ENCODE data around the gene KTN1.

KTN1 gene

GRCh38 chr14:55604900-55605418 is 25.0 kb downstream of the KTN1 start:
- Histone ChIP-seq H3K9ac (ENCODE audit: low read length) (no peak overlapping the region), H3F3A (ENCODE audit: insufficient read depth, low read length) (no peaks in the 10 kb centered on the region), H3K9me2 (ENCODE audit: low read depth, low read length) (no peaks in the 10 kb centered on the region; the same call in 1 of the 2 replicates), H3K79me2 (ENCODE audit: insufficient read depth, low read length) (peaks cover 87% of the 10 kb centered on the region), H4K20me1 (ENCODE audit: insufficient read depth, low read length) (no peaks in the 10 kb centered on the region), H3K27ac (ENCODE audit: low read depth, low read length, poor library complexity, severe bottlenecking) (no peak overlapping the region), H3K27me3 (ENCODE audit: insufficient read depth, low read length) (no peaks in the 10 kb centered on the region), H3K4me3 (ENCODE audit: low read depth, low read length, poor library complexity, severe bottlenecking) (no peak overlapping the region), H3K4me1 (ENCODE audit: insufficient read depth, low read length, severe bottlenecking) (no peaks in the 10 kb centered on the region), H3K36me3 (ENCODE audit: insufficient read depth, low read length) (no peaks in the 10 kb centered on the region), H3K4me2 (ENCODE audit: low read length) (no peak overlapping the region), H3K9me3 (ENCODE audit: low read length) (no peaks in the 10 kb centered on the region), H2AFZ (ENCODE audit: low read length) (no peak overlapping the region)
- TF ChIP-seq EZH2 (IDR thresholded peaks at IDR 0.05; ENCODE audit: borderline replicate concordance, low read length) (no peak), CTCF (IDR thresholded peaks at IDR 0.05; ENCODE audit: low read length) (no peak)

- no peaks in the 10 kb centered on the region for H3K4me1 ChIP-seq (ENCODE audit: insufficient read depth, low read length, severe bottlenecking)
- H3K9ac ChIP-seq (ENCODE audit: low read length), result no peak overlapping the region
- H3K79me2 ChIP-seq (ENCODE audit: insufficient read depth, low read length), result peaks cover 82% of the 10 kb centered on the region
- no peak overlapping the region for H2AFZ ChIP-seq (ENCODE audit: low read length)
- H3K27ac ChIP-seq (ENCODE audit: low read depth, low read length, poor library complexity, severe bottlenecking), result no peak overlapping the region
- H3K4me3 ChIP-seq (ENCODE audit: low read depth, low read length, poor library complexity, severe bottlenecking), result no peak overlapping the region
- H3K4me2 ChIP-seq (ENCODE audit: low read length), result no peak overlapping the region
- no peaks in the 10 kb centered on the region for H3K36me3 ChIP-seq (ENCODE audit: insufficient read depth, low read length)
- H4K20me1 ChIP-seq (ENCODE audit: insufficient read depth, low read length), result no peaks in the 10 kb centered on the region
- no peak for TF ChIP-seq EZH2 (IDR thresholded peaks at IDR 0.05; ENCODE audit: borderline replicate concordance, low read length)
- TF ChIP-seq CTCF (IDR thresholded peaks at IDR 0.05; ENCODE audit: low read length), result no peak
- H3F3A ChIP-seq (ENCODE audit: insufficient read depth, low read length), result no peaks in the 10 kb centered on the region
- no peaks in the 10 kb centered on the region for H3K9me3 ChIP-seq (ENCODE audit: low read length)
- H3K27me3 ChIP-seq (ENCODE audit: insufficient read depth, low read length), result no peaks in the 10 kb centered on the region
- H3K9me2 ChIP-seq (ENCODE audit: low read depth, low read length), result no peaks in the 10 kb centered on the region; the same call in 1 of the 2 replicates
Observed at GRCh38 chr14:55605793-55606192, 25.8 kb downstream of the KTN1 start.

GRCh38 chr14:55607386-55607785 is 27.4 kb downstream of the KTN1 start:
- Histone ChIP-seq H3K4me2 (ENCODE audit: low read length) (no peak overlapping the region), H3K27me3 (ENCODE audit: insufficient read depth, low read length) (no peaks in the 10 kb centered on the region)

More at GRCh38 chr14:55607386-55607785, 27.4 kb downstream of the KTN1 start:
- H3K79me2 ChIP-seq (ENCODE audit: insufficient read depth, low read length), result peaks cover 68% of the 10 kb centered on the region
- no peaks in the 10 kb centered on the region for H3K36me3 ChIP-seq (ENCODE audit: insufficient read depth, low read length)
- no peaks in the 10 kb centered on the region for H3K9me3 ChIP-seq (ENCODE audit: low read length)
- no peaks in the 10 kb centered on the region for H4K20me1 ChIP-seq (ENCODE audit: insufficient read depth, low read length)
- no peak overlapping the region for H3K9ac ChIP-seq (ENCODE audit: low read length)
- no peak overlapping the region for H2AFZ ChIP-seq (ENCODE audit: low read length)
- H3K9me2 ChIP-seq (ENCODE audit: low read depth, low read length), result no peaks in the 10 kb centered on the region; the same call in 1 of the 2 replicates
- H3K27ac ChIP-seq (ENCODE audit: low read depth, low read length, poor library complexity, severe bottlenecking), result no peak overlapping the region
- H3F3A ChIP-seq (ENCODE audit: insufficient read depth, low read length), result no peaks in the 10 kb centered on the region
- no peak for TF ChIP-seq CTCF (IDR thresholded peaks at IDR 0.05; ENCODE audit: low read length)
- no peak for TF ChIP-seq EZH2 (IDR thresholded peaks at IDR 0.05; ENCODE audit: borderline replicate concordance, low read length)
- H3K4me1 ChIP-seq (ENCODE audit: insufficient read depth, low read length, severe bottlenecking), result no peaks in the 10 kb centered on the region
- H3K4me3 ChIP-seq (ENCODE audit: low read depth, low read length, poor library complexity, severe bottlenecking), result no peak overlapping the region

All from OCI-LY1 (cell line).